Measurements from ENCODE around the gene KRT4.
"Not testable (repeated sequence)": the region's sequence is repeated elsewhere in the genome, so short reads cannot be mapped to it uniquely, and the experiment has no call there.

The KRT4 gene

DNA sequence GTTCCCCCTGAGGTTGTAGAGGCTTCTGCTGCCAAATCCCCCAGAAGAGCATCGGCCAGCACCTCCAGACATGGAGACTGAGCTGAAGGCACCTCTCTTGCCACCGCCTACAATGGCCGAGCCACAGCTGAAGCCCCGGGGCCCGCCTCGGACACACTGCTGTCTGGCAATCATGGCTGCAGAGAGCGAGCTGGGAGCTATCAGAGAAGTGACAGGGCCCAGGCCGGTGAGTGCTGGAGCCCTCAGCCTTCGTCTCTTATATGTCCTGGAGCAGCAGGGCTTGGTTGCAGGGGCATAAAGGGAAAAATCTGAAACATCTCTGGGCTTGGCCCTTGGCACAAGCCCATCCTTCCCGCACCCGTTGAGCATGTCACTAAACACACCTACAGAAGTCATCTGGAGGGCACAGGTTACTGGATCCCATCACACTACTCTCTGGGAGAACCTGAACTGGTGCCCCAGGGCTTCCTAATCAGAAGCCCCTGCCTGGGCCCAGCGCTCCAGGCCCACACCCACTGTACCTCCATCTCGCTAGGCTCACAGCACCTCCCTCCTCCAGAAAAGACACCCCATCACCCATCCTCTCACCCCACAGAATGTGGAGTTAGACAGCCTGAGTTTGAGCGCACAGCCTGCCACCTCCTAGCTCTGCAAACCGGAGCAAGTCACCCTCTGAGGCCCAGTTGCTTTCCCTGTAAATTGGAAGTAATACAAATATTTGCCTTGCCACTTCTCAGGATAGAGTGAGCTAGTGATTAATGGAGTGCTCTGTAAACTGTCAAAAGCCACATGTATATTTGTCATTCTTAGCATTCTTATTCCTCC, at the start of gene KRT4:
TSS of gene KRT4 (minus strand) at position 232 of the 825 bp plus-strand sequence. CDS start at position 174, 58 bp downstream.
- no peak for DNase-seq

GRCh38 chr12:52862023-52862422, 48.1 kb upstream of the KRT4 start:
- no peak for DNase-seq

DNA sequence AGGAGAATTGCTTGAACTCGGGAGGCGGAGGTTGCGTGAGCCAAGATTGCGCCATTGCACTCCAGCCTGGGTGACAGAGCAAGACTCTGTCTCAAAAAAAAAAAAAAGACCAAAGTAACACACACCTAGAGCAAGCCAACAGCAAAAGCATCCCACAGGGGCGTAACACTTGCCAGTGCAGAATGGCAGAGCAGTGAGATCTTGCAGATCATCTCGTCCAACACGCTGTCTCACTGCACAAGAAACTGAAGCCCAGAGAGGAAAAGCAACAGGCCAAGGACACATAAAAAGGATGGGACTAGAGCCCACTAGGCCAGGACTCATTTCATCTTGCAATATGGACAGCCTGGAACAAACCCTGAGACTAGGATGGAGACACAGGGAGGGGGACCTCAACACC, 47.6 kb upstream of the KRT4 start:
- DNase-seq = no peak

GRCh38 chr12:52860102-52860823, 46.3 kb upstream of the KRT4 start:
- no peak for DNase-seq

- DNase-seq = no peak
Measured at GRCh38 chr12:52857500-52857899, 43.6 kb upstream of the KRT4 start.

- no peak for DNase-seq
Measured at GRCh38 chr12:52856787-52857186, 42.9 kb upstream of the KRT4 start.

- DNase-seq = not testable (repeated sequence)
Measured at GRCh38 chr12:52856077-52856476, 42.2 kb upstream of the KRT4 start.

GRCh38 chr12:52851787-52852186, 37.9 kb upstream of the KRT4 start:
- no peak for DNase-seq

- no peak for DNase-seq
Measured at GRCh38 chr12:52850681-52851080, 36.8 kb upstream of the KRT4 start.

GRCh38 chr12:52849511-52849910, 35.6 kb upstream of the KRT4 start:
- no peak for DNase-seq

DNA sequence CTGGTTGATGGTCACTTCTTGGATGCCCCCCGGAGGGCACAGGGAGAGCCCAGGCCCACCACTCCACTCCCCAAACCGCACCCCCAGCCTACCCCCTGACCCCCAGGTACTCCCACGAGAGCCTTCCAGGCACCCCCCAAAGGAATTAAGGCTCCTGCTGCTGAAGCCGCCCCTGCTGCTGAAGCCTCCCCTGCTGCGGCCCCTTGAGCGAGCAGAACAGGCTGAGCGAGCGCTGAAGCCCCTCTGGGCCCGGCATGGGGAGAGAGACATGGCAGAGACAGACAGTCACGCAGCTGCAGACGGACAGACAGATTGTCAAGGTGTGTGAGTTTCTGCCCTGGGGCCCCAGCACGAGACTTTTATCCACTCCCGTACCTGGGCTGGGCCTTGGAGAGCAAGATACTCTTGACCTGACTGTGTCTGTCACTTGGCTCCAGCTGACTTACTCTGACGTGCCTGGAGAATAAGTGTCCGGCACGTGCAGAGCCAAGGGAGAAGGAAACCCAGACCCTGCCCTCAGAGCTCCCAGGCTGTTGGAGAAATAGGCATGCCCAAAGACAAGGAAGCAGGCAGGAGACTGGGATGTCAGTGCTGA, 34.8 kb upstream of the KRT4 start, which contains the start of gene KRT78:
TSS of gene KRT78 (minus strand) at position 334 of the 595 bp plus-strand sequence. CDS start at position 270, 64 bp downstream.
- no peak for DNase-seq

DNA sequence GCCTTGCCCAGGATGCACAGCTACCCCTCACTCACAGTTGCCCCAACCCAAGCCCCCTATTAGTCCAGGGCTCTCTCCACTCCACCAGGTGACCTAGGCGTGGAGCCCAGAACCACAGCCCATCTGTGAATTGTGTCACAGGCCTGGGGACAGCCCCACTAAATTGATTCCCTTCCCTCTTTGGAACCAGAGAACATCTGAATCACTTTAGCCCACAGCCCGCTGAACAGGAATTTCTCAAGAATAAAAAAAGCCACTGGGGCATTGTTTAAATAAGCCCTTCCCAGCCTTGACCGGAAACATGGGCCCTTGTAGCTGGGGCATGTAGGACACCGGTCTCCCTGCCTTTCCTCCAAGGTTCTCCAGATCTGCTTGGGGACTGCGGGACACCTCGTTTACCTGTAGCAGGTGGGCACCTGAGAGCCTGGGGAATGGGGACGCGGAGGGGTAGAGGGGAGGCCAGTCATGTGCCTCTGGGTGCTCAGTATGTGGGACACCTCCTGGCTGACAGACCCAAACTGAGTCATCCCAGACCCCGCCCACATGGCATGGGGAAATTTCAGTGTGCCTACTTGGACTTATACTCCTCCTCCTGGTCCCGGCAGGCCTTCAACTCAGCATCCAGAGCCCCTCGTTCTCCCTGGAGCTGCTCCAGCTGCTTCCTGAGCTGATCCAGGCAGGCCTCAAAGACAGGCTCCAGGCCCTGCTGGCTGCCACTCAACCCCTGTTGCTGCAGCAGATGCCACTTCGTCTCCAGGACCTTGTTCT, 33.6 kb upstream of the KRT4 start:
- no peak for DNase-seq

DNA sequence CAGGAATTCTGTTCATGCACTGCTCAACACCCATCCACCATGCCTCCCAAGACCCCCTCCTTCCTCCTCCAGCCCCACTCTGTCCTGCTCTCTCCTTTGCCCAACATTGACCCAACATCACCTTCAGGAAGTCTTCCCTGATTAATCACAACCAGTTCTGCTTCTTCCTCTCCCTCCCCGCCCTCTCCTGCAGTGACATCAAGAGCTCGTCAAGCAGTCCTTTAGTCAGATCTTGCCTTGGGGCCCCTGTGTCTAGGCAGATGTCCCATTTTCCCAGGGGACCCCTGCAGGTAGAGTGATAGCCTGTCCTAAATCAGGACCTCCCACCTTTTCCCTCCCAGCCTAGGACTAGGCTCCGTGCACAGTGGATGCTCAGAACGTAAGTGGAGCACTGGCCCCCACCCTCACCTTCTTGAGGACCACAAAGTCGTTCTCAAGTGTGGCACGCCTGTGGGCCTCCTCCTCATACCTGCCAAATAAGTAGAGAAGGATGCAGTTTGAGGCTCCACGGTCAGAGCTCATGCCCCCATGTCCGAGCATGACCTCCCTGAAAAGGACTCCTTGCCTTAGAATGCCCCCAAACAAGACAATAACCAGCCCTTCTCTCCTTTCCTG, 32.5 kb upstream of the KRT4 start:
- no peak for DNase-seq

DNA sequence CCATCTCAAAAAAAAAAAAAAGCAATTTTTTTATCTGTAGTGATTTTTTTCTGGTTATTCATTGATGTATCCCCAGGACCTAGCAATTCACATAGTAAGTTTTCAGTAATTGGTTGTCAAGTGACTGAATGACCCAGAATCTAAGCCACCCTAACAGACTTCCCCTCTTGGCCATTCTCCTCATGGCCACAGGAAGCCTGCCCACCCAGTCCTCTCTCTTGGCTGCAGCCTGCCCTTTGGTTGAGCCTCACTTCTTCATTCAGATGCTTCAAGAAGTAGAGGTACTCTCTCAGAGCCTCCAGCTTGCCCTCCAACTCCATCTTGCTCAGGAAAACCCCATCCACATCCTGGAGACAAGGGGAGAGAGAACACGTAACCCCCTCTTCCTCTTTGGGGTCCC, 32.0 kb upstream of the KRT4 start:
- no peak for DNase-seq

GRCh38 chr12:52844386-52844785, 30.5 kb upstream of the KRT4 start:
- DNase-seq = no peak

DNA sequence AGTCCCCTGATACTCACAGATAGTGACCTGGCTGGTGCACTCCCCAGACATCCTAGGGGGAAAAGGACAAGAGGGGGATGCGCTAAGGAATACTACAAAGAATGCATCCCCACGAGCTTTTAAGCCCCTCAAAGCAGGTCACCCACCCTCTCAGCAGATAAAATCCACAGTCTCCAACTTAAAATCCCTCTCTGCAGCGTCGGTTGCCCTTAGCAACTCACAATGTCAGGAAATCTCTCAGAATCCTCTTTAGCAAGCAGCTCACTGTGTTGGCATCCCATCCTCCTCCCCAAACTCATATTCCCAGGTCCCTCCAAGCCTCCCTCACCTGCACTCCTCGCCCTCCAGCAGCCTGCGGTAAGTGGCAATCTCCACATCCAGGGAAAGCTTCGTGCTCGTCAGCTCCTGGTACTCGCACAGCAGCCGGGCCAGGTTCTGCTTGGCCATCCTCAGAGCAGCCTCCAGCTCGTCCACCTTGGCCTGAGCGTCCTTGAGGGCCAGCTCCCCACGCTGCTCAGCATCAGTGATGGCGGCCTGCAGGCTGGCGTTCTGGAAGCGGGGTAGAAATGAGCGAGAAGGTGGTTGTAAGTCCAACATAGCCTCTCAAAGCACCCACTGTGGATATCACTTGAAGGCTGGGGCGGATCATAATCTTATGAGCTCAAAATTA, 25.7 kb upstream of the KRT4 start:
- no peak for DNase-seq

DNA sequence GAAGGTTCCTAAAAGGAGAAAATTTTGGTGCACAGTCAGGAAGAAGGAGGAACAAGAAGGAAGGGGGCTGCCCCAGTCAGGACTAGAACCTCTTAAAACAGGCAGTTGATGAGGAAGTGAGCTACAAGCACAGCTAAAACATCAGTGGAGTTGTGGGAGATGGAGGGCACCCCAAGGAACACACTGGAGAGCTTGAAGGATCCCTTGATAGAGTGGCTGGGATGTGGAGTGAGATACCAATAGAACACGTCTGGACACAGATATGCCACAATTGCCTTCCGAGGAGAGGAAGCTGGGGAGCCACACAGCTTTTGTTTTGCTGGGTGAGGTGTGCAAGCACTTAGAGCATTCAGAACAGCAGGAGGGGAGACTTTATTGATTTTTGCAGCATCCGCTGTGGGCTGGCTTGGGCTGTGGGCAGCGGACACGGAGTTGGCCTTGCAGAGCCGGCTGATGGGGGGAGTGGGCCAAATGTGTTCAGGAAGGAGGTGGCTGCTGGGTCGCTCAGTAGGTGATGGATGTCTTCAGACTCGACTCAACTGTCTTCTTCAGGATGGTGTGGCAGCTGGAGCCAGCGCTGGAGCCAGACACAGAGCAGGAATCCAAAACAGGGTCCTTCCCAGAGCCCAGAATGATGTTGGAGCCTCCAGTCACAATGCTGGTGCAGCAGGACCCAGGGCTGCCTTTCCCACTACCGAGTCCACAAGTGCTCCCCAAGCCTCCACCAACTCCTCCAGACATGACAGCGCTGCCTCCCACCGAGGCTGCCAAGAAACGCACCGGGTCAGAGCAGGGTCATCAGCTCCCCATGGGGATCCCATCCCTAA, 24.9 kb upstream of the KRT4 start:
- DNase-seq = no peak

DNA sequence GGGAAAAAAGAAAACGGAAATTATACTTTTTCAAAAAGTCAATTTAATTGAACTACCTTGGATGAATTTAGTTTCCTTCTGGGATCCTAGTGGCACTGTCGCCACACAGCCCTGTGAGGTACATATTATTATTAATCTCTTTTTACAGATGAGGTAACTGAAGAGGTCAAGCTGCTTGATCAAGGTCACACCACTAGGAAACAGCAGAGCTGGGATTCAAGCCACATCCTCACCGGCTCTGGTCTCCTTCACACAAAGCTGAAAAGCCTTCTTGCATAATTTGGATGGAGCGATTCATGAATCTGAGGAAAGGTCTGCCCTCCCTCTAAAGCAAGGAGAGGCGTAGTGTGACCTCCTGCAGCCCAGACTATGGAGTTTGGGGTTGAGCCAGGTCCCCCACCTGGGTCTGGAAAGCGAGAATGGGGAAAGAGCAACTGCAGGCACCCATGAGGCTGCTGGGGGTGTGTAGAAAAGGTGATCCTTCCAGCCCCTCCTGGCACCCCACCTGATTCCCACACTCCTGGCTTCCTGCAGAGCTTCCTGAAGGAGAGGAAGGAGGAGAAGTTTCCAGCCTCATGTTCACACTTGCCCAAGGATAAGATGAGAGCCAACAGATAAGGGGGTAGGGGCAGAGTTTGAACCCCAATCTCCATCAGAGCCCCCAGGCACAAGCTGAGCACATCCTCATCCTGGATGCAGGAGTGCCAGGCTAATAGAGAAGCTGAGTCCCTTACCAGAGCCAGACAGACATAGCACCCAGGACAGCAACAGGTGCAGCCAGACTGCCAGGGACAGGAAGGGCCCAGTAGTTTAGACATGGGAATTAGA, 24.1 kb upstream of the KRT4 start:
- DNase-seq = no peak

DNA sequence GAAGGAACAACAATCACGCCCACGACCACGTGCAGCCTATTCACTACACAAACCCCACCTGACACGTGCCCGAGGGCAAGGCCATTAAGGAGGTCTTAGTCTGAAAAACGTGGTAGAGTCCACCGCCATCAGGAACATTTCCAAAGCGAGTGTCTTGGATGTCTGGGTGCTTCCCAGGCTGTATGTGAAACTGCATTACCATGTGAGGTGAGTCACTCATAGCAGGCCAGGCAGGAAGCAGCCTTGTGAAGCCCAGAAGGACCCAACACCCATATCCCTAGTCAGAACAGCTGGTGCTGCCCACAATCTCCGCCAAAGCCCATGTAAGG, 23.5 kb upstream of the KRT4 start:
- no peak for DNase-seq
